ENCODE measurements around the gene CHI3L1. TPM values are rescaled to one million over a fixed set of nuclear protein-coding genes. Genes with fewer than 3 reads are reported as not detected.

The CHI3L1 gene
- total RNA-seq, 1 experiment from 2014 or later, result not detected

- POLR2A ChIA-PET (ENCODE audit: low non-redundant PET), result no interaction called here
- CTCF ChIA-PET, result no interaction called here
- Histone ChIP-seq H3K27ac (ENCODE audit: low read depth, low read length, poor library complexity, severe bottlenecking) (no peak overlapping the region), H3K4me3 (ENCODE audit: low read depth, low read length, poor library complexity, severe bottlenecking) (no peak overlapping the region), H3K36me3 (ENCODE audit: insufficient read depth, low read length, poor library complexity, severe bottlenecking) (no peaks in the 10 kb centered on the region), H3K27me3 (replicated peaks; ENCODE audit: insufficient read depth, low read depth, low read length, poor library complexity) (no peaks in the 10 kb centered on the region), H3K9me3 (ENCODE audit: low read depth, low read length, poor library complexity, severe bottlenecking) (no peaks in the 10 kb centered on the region), H3K4me1 (ENCODE audit: insufficient read depth, low read length, poor library complexity, severe bottlenecking) (peaks cover 18% of the 10 kb centered on the region)
- TF ChIP-seq, protein P1, sequence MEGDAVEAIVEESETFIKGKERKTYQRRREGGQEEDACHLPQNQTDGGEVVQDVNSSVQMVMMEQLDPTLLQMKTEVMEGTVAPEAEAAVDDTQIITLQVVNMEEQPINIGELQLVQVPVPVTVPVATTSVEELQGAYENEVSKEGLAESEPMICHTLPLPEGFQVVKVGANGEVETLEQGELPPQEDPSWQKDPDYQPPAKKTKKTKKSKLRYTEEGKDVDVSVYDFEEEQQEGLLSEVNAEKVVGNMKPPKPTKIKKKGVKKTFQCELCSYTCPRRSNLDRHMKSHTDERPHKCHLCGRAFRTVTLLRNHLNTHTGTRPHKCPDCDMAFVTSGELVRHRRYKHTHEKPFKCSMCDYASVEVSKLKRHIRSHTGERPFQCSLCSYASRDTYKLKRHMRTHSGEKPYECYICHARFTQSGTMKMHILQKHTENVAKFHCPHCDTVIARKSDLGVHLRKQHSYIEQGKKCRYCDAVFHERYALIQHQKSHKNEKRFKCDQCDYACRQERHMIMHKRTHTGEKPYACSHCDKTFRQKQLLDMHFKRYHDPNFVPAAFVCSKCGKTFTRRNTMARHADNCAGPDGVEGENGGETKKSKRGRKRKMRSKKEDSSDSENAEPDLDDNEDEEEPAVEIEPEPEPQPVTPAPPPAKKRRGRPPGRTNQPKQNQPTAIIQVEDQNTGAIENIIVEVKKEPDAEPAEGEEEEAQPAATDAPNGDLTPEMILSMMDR (conservative IDR thresholded peaks at IDR 0.05; ENCODE audit: low read depth, low read length), result no peak
- no peak for TF ChIP-seq EZH2 (IDR thresholded peaks at IDR 0.05; ENCODE audit: borderline replicate concordance, low read depth, low read length, poor library complexity, severe bottlenecking)
- no TSS peak for BruUV-seq (replicated peaks)
- DNase-seq (ENCODE audit: low spot score), result no peak
- intact Hi-C loops (cut with micrococcal nuclease; ENCODE audit: unreplicated experiment), result no loop called here
Observed at GRCh38 chr1:203204756-203205155, 18.3 kb upstream of the CHI3L1 start.

DNA sequence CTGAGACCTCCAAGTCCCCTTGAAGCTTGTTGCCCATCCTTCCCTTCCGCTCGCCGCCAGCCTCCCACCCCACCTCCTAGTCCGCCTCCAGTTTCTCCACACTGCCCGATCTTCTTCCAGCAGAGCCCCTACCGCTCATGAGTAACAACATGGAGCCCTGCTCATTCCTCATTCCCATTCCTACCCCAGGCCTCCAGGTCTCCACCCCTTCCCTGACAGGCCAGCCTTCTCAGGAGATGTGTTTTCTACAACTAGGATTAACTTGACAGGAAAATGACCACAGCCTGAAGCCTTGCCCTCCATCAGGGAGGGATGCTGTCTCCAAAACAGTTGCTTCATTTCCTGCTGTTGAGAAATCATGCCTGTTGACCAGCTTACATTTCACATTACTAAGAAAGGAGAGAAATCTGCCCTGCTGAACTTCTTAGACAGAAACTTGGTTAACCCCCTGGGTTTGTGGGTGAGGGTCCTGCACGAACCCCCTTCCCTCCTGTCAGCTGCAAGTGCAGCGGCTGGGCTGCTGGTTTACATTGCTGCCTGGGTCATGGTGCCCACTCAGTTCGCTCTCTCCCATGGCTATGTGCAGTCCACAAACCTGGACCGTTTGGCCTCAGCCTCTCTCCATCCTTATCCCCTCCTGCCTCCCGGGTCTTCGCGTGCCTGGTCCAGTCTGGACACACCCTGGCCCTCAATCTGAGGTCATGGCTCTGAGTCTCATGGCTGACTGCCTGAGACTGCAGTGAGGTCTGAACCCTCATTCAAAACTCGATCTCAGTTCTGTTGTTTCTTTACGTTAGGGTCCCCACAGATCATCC lies 16.1 kb upstream of the CHI3L1 start:
- BruUV-seq (replicated peaks), result no TSS peak
- Histone ChIP-seq H3K27ac (ENCODE audit: low read depth, low read length, poor library complexity, severe bottlenecking) (no peak overlapping the region), H3K4me1 (ENCODE audit: insufficient read depth, low read length, poor library complexity, severe bottlenecking) (peaks cover 18% of the 10 kb centered on the region), H3K27me3 (replicated peaks; ENCODE audit: insufficient read depth, low read depth, low read length, poor library complexity) (no peaks in the 10 kb centered on the region), H3K9me3 (ENCODE audit: low read depth, low read length, poor library complexity, severe bottlenecking) (no peaks in the 10 kb centered on the region), H3K4me3 (ENCODE audit: low read depth, low read length, poor library complexity, severe bottlenecking) (no peak overlapping the region), H3K36me3 (ENCODE audit: insufficient read depth, low read length, poor library complexity, severe bottlenecking) (no peaks in the 10 kb centered on the region)
- ChIA-PET POLR2A (ENCODE audit: low non-redundant PET) (no interaction called here), CTCF (no interaction called here)
- TF ChIP-seq, protein P1 (conservative IDR thresholded peaks at IDR 0.05; ENCODE audit: low read depth, low read length), result no peak
- no peak for TF ChIP-seq EZH2 (IDR thresholded peaks at IDR 0.05; ENCODE audit: borderline replicate concordance, low read depth, low read length, poor library complexity, severe bottlenecking)
- DNase-seq (ENCODE audit: low spot score), result no peak
- intact Hi-C loops (cut with micrococcal nuclease; ENCODE audit: unreplicated experiment), result no loop called here

- no peak for DNase-seq (ENCODE audit: low spot score)
- TF ChIP-seq, protein P1 (conservative IDR thresholded peaks at IDR 0.05; ENCODE audit: low read depth, low read length), result no peak
- TF ChIP-seq EZH2 (IDR thresholded peaks at IDR 0.05; ENCODE audit: borderline replicate concordance, low read depth, low read length, poor library complexity, severe bottlenecking), result no peak
- peaks cover 13% of the 10 kb centered on the region for H3K4me1 ChIP-seq (ENCODE audit: insufficient read depth, low read length, poor library complexity, severe bottlenecking)
- CTCF ChIA-PET, result no interaction called here
- H3K27me3 ChIP-seq (replicated peaks; ENCODE audit: insufficient read depth, low read depth, low read length, poor library complexity), result no peaks in the 10 kb centered on the region
- H3K4me3 ChIP-seq (ENCODE audit: low read depth, low read length, poor library complexity, severe bottlenecking), result no peak overlapping the region
- H3K36me3 ChIP-seq (ENCODE audit: insufficient read depth, low read length, poor library complexity, severe bottlenecking), result no peaks in the 10 kb centered on the region
- no peak overlapping the region for H3K27ac ChIP-seq (ENCODE audit: low read depth, low read length, poor library complexity, severe bottlenecking)
- no TSS peak for BruUV-seq (replicated peaks)
- intact Hi-C loops (cut with micrococcal nuclease; ENCODE audit: unreplicated experiment), result no loop called here
- POLR2A ChIA-PET (ENCODE audit: low non-redundant PET), result no interaction called here
- no peaks in the 10 kb centered on the region for H3K9me3 ChIP-seq (ENCODE audit: low read depth, low read length, poor library complexity, severe bottlenecking)
Observed at GRCh38 chr1:203201516-203202205, 15.2 kb upstream of the CHI3L1 start.
